Progenitor cell of endocrine pancreas (in vitro differentiated cells): Measurements from ENCODE around the gene GPX3. TPM values are rescaled to one million over a fixed set of nuclear protein-coding genes. Genes with fewer than 3 reads are reported as not detected.

Experiments used
- DNase-seq: peaks from one replicate; pipeline ENCODE4 v3.0.0; 2021; ENCODE audit warnings: low spot score; ENCODE audit not compliant: unreplicated experiment
- H3K27ac Mint-ChIP-seq: 2 replicates; pipeline ENCODE4 v1.8.0; 2021; ENCODE audit warnings: mild to moderate bottlenecking, moderate library complexity, mixed read lengths
- H3K27me3 Mint-ChIP-seq: 2 replicates; pipeline ENCODE4 v1.8.0; 2021; ENCODE audit warnings: mixed read lengths
- H3K36me3 Mint-ChIP-seq: 2 replicates; pipeline ENCODE4 v1.8.0; 2022; ENCODE audit warnings: mixed read lengths; ENCODE audit not compliant: insufficient read depth
- H3K4me1 Mint-ChIP-seq: 2 replicates; pipeline ENCODE4 v1.8.0; 2021; ENCODE audit warnings: low read depth, mixed read lengths
- H3K4me3 Mint-ChIP-seq: 2 replicates; pipeline ENCODE4 v1.8.0; 2021; ENCODE audit warnings: low read depth, mild to moderate bottlenecking, moderate library complexity, mixed read lengths
- H3K9me3 Mint-ChIP-seq: 2 replicates; pipeline ENCODE4 v1.8.0; 2021; ENCODE audit warnings: low read depth, mixed read lengths
- CTCF ChIP-seq: fragments of 200-600 bp; sonication (generic); IDR thresholded peaks from one replicate; pipeline ENCODE4 v1.5.0; 2021; ENCODE audit warnings: antibody characterized with exemption, mild to moderate bottlenecking; ENCODE audit not compliant: unreplicated experiment
- total RNA-seq: library from RNA; stranded (reverse); gene quantifications from 2 replicates; pipeline ENCODE4 v1.2.1, GENCODE V29; 2021

Gene GPX3
- total RNA-seq, 1 donor from 2014 or later: 28.2 TPM

- no peak overlapping the region for H3K4me3 Mint-ChIP-seq
- peaks cover 23% of the 10 kb centered on the region for H3K36me3 Mint-ChIP-seq
- no peak for TF ChIP-seq CTCF
- H3K4me1 Mint-ChIP-seq: no peaks in the 10 kb centered on the region
- no peak for DNase-seq
- H3K9me3 Mint-ChIP-seq: no peaks in the 10 kb centered on the region
- H3K27ac Mint-ChIP-seq: no peak overlapping the region
- H3K27me3 Mint-ChIP-seq: no peaks in the 10 kb centered on the region
Measured at GRCh38 chr5:151033217-151033934, 13.0 kb downstream of the GPX3 start.

DNA sequence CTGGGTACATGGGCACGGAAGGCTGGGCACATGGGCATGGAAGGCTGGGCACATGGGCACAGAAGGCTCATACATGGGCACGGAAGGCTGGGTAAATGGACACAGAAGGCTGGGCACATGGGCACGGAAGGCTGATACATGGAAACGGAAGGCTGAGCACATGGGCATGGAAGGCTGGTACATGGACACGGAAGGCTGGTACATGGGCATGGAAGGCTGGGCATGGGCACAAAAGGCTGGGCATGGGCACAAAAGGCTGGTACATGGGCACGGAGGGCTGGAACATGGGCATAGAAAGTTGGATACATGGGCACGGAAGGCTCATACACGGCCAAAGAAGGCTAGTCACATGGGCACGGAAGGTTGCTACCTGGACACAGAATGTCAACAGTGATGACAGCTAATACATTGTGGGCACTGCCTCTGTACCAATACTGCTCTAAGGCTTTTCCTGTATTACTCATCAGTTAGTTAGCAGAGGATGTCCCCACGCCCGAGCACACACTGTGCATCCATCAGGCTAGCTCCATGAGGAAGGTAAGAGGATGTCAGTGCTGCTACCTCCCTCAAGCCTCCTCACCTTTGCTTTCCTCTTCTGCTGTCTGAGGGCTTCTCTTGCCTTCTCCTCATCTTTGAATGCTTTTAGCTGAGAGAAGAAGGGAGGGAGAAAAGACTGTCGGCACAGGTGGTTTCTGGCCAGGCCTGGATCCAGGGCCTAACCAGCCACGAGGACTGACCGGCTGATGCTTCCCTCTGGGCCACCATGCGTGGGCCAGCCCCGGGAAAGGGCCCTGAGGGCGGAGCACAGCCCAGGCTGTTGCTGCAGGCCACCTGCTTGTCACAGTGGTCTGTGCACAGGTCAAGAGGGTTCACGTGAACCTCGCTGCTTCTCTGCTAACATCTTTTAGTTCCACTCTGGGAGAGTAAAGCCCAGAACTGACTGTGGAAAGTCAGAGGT lies 14.3 kb downstream of the GPX3 start:
- DNase-seq: no peak
- peaks cover 23% of the 10 kb centered on the region for H3K36me3 Mint-ChIP-seq
- no peak for TF ChIP-seq CTCF
- no peaks in the 10 kb centered on the region for H3K4me1 Mint-ChIP-seq
- H3K27me3 Mint-ChIP-seq: no peaks in the 10 kb centered on the region
- H3K9me3 Mint-ChIP-seq: no peaks in the 10 kb centered on the region
- no peak overlapping the region for H3K4me3 Mint-ChIP-seq
- H3K27ac Mint-ChIP-seq: no peak overlapping the region

GRCh38 chr5:151036556-151036955 lies 16.2 kb downstream of the GPX3 start:
- Mint-ChIP-seq H3K27me3 (no peaks in the 10 kb centered on the region), H3K4me3 (no peak overlapping the region), H3K4me1 (no peaks in the 10 kb centered on the region), H3K9me3 (no peaks in the 10 kb centered on the region), H3K36me3 (peaks cover 20% of the 10 kb centered on the region), H3K27ac (no peak overlapping the region)
- TF ChIP-seq CTCF: no peak
- DNase-seq: no peak

DNA sequence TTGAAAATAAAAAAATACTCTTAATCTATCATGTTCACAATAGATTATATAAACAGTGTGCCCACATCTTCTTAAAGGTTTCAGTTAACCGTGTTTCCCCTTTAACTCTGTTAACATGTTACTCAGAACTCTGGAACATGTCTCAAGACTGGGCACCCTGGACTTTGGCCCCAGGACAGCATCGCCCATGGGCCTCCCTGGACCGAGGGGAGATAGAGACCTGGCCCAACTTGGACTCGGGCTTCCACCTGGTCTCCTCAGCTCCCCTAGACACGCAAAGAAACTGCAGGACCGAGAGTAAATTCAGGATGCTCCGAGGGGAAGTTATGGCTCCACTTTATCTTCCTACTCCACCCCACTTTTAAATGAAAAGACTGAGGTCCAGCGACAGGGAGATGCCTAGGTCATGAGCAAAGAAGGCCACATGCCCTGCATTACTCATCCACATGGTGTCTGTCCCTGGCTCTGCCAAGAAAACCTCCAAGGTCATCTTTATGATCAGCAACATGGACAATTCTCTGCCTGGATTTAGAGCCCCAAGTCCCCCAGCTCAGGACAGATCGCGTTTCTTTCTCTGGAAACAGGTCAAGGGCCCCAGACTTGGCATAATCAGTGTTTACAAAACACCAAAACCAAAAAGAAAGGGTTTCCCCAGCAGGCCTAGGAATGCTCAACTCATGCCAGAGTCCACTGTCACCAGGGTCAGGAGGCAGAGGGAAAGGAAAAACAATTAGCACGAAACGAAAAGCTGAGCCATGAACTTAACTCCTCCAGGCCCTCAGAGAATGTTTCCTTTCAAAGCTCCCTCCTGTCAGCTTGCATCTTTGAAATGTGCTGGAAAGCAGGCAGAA lies 17.4 kb downstream of the GPX3 start:
- TF ChIP-seq CTCF: no peak
- Mint-ChIP-seq H3K4me1 (no peaks in the 10 kb centered on the region), H3K4me3 (no peak overlapping the region), H3K27ac (no peak overlapping the region), H3K36me3 (peaks cover 22% of the 10 kb centered on the region), H3K27me3 (no peaks in the 10 kb centered on the region), H3K9me3 (no peaks in the 10 kb centered on the region)
- no peak for DNase-seq

DNA sequence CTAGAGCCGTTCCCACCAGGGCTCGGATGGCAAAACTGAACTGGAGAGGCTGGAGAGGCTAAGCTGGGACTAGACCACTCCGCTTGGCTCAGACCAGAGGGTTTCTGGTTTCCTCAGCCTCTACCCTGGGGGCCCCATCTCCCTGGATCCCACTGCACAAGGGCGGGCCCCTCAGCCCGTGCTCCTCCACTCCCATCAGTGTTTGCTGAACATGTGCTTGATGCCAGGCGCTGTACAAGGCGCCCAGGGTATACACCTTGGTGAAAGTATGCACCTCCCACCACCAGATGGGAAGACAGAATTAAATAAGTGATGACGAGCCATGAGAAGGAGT lies 18.0 kb downstream of the GPX3 start:
- peaks cover 25% of the 10 kb centered on the region for H3K36me3 Mint-ChIP-seq
- no peak for TF ChIP-seq CTCF
- H3K4me1 Mint-ChIP-seq: no peaks in the 10 kb centered on the region
- DNase-seq: no peak
- H3K27ac Mint-ChIP-seq: no peak overlapping the region
- no peak overlapping the region for H3K4me3 Mint-ChIP-seq
- no peaks in the 10 kb centered on the region for H3K27me3 Mint-ChIP-seq
- H3K9me3 Mint-ChIP-seq: no peaks in the 10 kb centered on the region
